GM21360 (cell line): ENCODE measurements around the gene CDY2B.
"Not testable (repeated sequence)": the region's sequence is repeated elsewhere in the genome, so short reads cannot be mapped to it uniquely, and the experiment has no call there.

ENCODE experiments used
- ATAC-seq: cut with Tn5 transposase; IDR thresholded peaks from one replicate; pipeline ENCODE4 v1.9.1; 2021; ENCODE audit warnings: mild to moderate bottlenecking, moderate library complexity; ENCODE audit not compliant: unreplicated experiment

Gene CDY2B, protein sequence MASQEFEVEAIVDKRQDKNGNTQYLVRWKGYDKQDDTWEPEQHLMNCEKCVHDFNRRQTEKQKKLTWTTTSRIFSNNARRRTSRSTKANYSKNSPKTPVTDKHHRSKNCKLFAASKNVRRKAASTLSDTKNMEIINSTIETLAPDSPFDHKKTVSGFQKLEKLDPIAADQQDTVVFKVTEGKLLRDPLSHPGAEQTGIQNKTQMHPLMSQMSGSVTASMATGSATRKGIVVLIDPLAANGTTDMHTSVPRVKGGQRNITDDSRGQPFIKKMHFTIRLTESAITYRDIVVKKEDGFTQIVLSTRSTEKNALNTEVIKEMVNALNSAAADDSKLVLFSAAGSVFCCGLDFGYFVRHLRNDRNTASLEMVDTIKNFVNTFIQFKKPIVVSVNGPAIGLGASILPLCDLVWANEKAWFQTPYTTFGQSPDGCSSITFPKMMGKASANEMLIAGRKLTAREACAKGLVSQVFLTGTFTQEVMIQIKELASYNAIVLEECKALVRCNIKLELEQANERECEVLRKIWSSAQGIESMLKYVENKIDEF

GRCh38 chrY:17880120-17880519 lies at the start of gene CDY2B:
TSS of gene CDY2B (minus strand) at chrY:17880220. CDS start at chrY:17879892, 328 bp downstream.
- not testable (repeated sequence) for ATAC-seq

- ATAC-seq = not testable (repeated sequence)
Measured at GRCh38 chrY:17908009-17908408, 28.0 kb upstream of the CDY2B start.

DNA sequence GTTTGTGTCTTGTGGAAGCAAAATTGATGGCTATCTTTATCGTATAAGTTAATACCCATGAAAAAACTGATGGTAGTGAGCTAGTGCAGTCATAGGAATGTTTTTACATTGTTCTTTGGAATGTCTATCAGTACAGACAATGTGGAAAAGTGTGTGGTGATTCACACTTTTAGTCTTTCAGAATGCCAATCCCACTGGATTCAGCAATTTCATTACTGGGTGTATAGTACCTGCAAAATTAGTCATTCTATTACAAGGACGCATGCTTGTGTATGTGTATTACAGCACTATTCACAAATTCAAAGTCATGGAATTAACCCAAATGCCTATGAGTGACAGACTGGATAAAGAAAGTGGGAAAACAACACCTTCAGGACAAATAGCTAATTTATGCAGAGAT lies 27.3 kb upstream of the CDY2B start:
- not testable (repeated sequence) for ATAC-seq

DNA sequence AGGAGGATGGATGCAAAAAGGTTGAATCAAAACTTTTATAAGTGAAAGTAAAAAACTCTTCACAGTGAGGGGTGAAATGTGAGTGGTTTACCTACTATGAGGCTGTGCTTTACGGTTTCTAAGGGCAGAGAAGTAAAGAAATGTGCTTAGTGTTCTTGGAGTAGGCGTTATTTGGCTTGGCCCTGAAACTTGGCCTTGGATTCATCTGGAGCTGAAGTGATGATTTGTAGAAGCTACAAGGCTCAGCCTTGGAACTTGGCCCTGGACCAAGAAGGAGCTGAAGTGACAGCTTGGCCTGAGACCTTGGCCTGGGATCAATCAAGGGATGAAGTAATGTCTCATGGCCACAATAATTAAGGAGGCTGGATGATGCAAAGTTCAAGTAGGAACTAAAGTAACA lies 1.7 kb upstream of the CDY2B start:
- ATAC-seq = not testable (repeated sequence)

GRCh38 chrY:17876767-17877166 lies 3.3 kb downstream of the CDY2B start:
- ATAC-seq = not testable (repeated sequence)

DNA sequence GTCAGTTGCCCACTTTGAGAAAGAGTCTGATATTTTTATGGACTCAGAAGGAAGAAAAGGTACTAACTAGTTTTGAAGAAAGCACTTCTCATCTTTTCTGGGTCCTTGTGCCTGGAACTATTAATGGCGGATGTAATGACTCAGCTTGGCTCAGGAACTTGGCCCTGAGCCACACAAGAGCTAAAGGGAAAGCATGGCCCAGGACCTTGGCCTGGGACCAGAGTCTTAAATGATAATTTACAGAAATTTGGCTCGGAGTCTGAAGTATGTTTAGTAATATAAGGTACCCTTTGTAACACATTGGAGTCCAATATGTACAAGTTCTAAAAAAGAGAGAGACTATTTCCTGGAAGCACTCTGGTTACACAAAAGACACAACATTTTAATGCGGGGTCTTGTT lies 4.6 kb downstream of the CDY2B start:
- ATAC-seq = not testable (repeated sequence)

DNA sequence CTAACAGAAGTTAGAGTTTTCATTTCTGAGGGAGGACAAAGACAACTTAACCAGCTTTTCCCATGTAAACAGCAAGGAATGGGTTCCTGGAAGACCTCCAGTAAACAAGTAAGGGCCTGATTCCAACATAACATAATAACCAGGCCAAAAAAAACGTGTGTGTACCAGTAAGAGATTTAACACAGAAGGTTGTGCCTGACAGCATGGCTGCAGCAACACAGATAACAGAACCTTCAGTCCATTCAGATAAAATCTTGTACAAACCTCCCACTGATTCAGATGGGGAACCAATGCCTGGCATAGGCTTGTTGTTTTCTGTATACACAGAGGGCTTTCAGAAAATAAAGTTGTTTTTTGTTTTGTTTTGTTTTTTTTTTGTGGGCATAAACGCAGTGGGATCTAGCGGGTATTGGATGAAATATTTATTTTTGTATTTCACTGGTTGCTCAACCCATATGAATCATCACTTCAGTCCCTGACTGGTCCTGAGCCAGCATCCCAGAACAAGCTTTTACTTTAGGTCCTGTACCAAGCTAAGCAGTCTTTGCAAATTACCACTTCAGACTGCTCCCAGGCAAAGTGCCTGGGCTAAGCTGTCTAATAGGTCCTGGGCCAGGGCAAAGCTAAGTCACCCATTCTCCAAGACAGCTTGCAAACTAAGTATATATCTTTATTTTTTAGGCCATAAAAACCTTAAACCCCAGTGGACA lies 8.7 kb downstream of the CDY2B start:
- not testable (repeated sequence) for ATAC-seq

- not testable (repeated sequence) for ATAC-seq
Measured at GRCh38 chrY:17870737-17871136, 9.3 kb downstream of the CDY2B start.

GRCh38 chrY:17867850-17868249 lies 12.2 kb downstream of the CDY2B start:
- ATAC-seq = not testable (repeated sequence)

- not testable (repeated sequence) for ATAC-seq
Measured at GRCh38 chrY:17860634-17861033, 19.4 kb downstream of the CDY2B start.

GRCh38 chrY:17856963-17857848 lies 22.8 kb downstream of the CDY2B start:
- ATAC-seq = not testable (repeated sequence)

DNA sequence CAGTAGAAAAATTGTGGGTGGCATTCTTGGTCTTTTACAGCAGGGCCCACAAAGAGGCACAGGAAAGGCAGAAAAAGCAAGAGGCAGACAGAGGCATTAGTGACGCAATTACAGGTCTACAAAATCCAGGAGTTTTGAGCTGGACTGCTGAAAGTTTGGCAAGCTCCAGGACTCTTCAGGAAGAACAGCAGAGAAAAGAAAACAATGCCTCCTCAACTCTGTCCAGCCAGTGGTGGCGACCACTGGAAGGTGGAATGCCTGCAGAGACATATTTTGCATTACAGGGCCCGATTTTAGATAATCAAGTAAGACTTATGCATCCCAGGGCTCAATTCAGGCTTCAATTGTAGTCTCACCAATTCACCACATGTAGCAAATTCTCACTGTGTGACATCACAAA lies 23.5 kb downstream of the CDY2B start:
- not testable (repeated sequence) for ATAC-seq

GRCh38 chrY:17849131-17849530 lies 30.9 kb downstream of the CDY2B start:
- not testable (repeated sequence) for ATAC-seq

GRCh38 chrY:17832149-17832548 lies 47.9 kb downstream of the CDY2B start:
- not testable (repeated sequence) for ATAC-seq
